DND-41 (cell line): Measurements from ENCODE around the gene PDE4A.

Experiments used
- CTCF ChIP-seq: IDR thresholded peaks from 2 replicates; pipeline ENCODE4 v1.5.1; 2012; ENCODE audit warnings: borderline replicate concordance, low read length, moderate library complexity, mild to moderate bottlenecking; ENCODE audit not compliant: poor library complexity, severe bottlenecking; ENCODE audit errors: extremely low read depth
- EZH2 ChIP-seq: IDR thresholded peaks from 3 replicates; pipeline ENCODE4 v1.6.1; 2012; ENCODE audit warnings: borderline replicate concordance, low read depth, mild to moderate bottlenecking, moderate library complexity, low read length, inconsistent platforms; ENCODE audit not compliant: severe bottlenecking

GRCh38 chr19:10395436-10395835, 24.9 kb upstream of the PDE4A start:
- no peak for TF ChIP-seq CTCF
- no peak for TF ChIP-seq EZH2
